CD14-positive monocyte (primary cell): Measurements from ENCODE around the gene BIRC5. TPM values are rescaled to one million over a fixed set of nuclear protein-coding genes. Genes with fewer than 3 reads are reported as not detected.
A peak's percentile ranks its signal among the peaks of the same experiment; 100 is the strongest.

Source experiments
- DNase-seq, 3 donors: peaks; one replicate each; pipeline ENCODE4 v3.0.0-alpha.2; 2011 to 2022
- H2AFZ ChIP-seq: 2 replicates; pipeline ENCODE4 v1.6.0; 2012; ENCODE audit warnings: mild to moderate bottlenecking, low read depth, low read length, inconsistent platforms; ENCODE audit not compliant: insufficient read depth, poor library complexity, severe bottlenecking
- H3K27ac ChIP-seq, 2 donors: 1 replicate in 1 of 2; 2 replicates in 1 of 2; pipeline ENCODE4 v1.5.1; 2012 to 2013; ENCODE audit warnings: low read length in 2 of 2, control low read depth in 1 of 2, inconsistent platforms in 1 of 2, low read depth in 1 of 2, mild to moderate bottlenecking in 1 of 2
- H3K27me3 ChIP-seq, 2 donors: one replicate each; pipeline versions ENCODE4 v1.6.0 to v1.6.1; 2011 to 2013; ENCODE audit warnings: low read length in 2 of 2; ENCODE audit not compliant: control insufficient read depth in 2 of 2, insufficient read depth in 2 of 2
- H3K36me3 ChIP-seq, 2 donors: replicated peaks in 1 of 2; 1 replicate in 1 of 2; 2 replicates in 1 of 2; pipeline versions ENCODE4 v1.5.1 to v1.6.1; 2012 to 2013; ENCODE audit warnings: low read length in 2 of 2, control low read depth in 1 of 2, inconsistent platforms in 1 of 2, mild to moderate bottlenecking in 1 of 2; ENCODE audit not compliant: insufficient read depth in 2 of 2, control insufficient read depth in 1 of 2
- H3K4me1 ChIP-seq, 2 donors: 1 replicate in 1 of 2; 2 replicates in 1 of 2; pipeline versions ENCODE4 v1.5.1 to v1.6.1; 2012 to 2013; ENCODE audit warnings: low read length in 2 of 2, control low read depth in 1 of 2, inconsistent platforms in 1 of 2, mild to moderate bottlenecking in 1 of 2, moderate library complexity in 1 of 2; ENCODE audit not compliant: insufficient read depth in 2 of 2, control insufficient read depth in 1 of 2
- H3K4me2 ChIP-seq: replicated peaks from 2 replicates; pipeline ENCODE3; 2012; ENCODE audit warnings: low read length, moderate library complexity, mild to moderate bottlenecking; ENCODE audit not compliant: poor library complexity, severe bottlenecking; ENCODE audit errors: extremely low read depth
- H3K4me3 ChIP-seq, 3 experiments: fragments of 200-600 bp in 1 of 3; sonication (generic) in 1 of 3; replicated peaks in 1 of 3; 1 replicate in 2 of 3; 2 replicates in 1 of 3; pipeline ENCODE4 v1.5.1; 2011 to 2013; ENCODE audit warnings: low read length in 3 of 3, mild to moderate bottlenecking in 3 of 3, control low read depth in 2 of 3, low read depth in 2 of 3, inconsistent platforms in 1 of 3, moderate library complexity in 1 of 3
- H3K79me2 ChIP-seq: 2 replicates; pipeline ENCODE4 v1.6.0; 2012; ENCODE audit warnings: mild to moderate bottlenecking, control low read depth, inconsistent platforms, low read length, moderate library complexity; ENCODE audit not compliant: insufficient read depth
- H3K9ac ChIP-seq: 2 replicates; pipeline ENCODE4 v1.6.0; 2017; ENCODE audit warnings: low read length, mild to moderate bottlenecking; ENCODE audit not compliant: insufficient read depth, poor library complexity, severe bottlenecking
- H3K9me3 ChIP-seq, 2 donors: replicated peaks in 1 of 2; 1 replicate in 1 of 2; 2 replicates in 1 of 2; pipeline versions ENCODE4 v1.5.1 to v1.6.1; 2012 to 2013; ENCODE audit warnings: low read length in 2 of 2, control low read depth in 1 of 2; ENCODE audit not compliant: control insufficient read depth in 1 of 2, insufficient read depth in 1 of 2
- H4K20me1 ChIP-seq: 2 replicates; pipeline ENCODE4 v1.6.0; 2012; ENCODE audit warnings: mild to moderate bottlenecking, low read length, control low read depth, moderate library complexity; ENCODE audit not compliant: insufficient read depth
- H3K27ac Mint-ChIP-seq, 7 donors: one replicate each; pipeline ENCODE4 v1.8.0; 2020; ENCODE audit warnings: mild to moderate bottlenecking in 7 of 7, mixed read lengths in 7 of 7, moderate library complexity in 6 of 7, inconsistent platforms in 2 of 7
- H3K27me3 Mint-ChIP-seq, 3 donors: one replicate each; pipeline ENCODE4 v1.8.0; 2021 to 2022; ENCODE audit warnings: low read depth in 3 of 3, mild to moderate bottlenecking in 3 of 3, mixed read lengths in 3 of 3, moderate library complexity in 3 of 3, inconsistent platforms in 1 of 3
- H3K36me3 Mint-ChIP-seq, 2 donors: one replicate each; pipeline ENCODE4 v1.8.0; 2020; ENCODE audit warnings: mixed read lengths in 2 of 2, inconsistent platforms in 1 of 2, mild to moderate bottlenecking in 1 of 2
- H3K4me1 Mint-ChIP-seq: one replicate; pipeline ENCODE4 v1.8.0; 2020; ENCODE audit warnings: mild to moderate bottlenecking, mixed read lengths
- H3K4me3 Mint-ChIP-seq, 2 donors: one replicate each; pipeline ENCODE4 v1.8.0; 2020; ENCODE audit warnings: mild to moderate bottlenecking in 2 of 2, mixed read lengths in 2 of 2, moderate library complexity in 1 of 2
- H3K9me3 Mint-ChIP-seq, 7 donors: one replicate each; pipeline ENCODE4 v1.8.0; 2020 to 2022; ENCODE audit warnings: mixed read lengths in 7 of 7, mild to moderate bottlenecking in 6 of 7, moderate library complexity in 6 of 7, inconsistent platforms in 2 of 7
- WGBS: methylation state at CpG from one replicate; pipeline ENCODE4 v1.1.5; 2013; ENCODE audit warnings: missing lambda C conversion rate; ENCODE audit not compliant: insufficient coverage; 5-methylcytosine and 5-hydroxymethylcytosine counted together
- intact Hi-C, 2 donors: fragments of 100-400 bp; cut with micrococcal nuclease; formaldehyde crosslinking; loops; one replicate each; pipeline versions ENCODE4 v1.15.0 to v1.15.1; 2023
- polyA plus RNA-seq, 3 donors: library from polyadenylated mRNA; depleted of rRNA in 1 of 3; unstranded in 2 of 3; stranded (reverse) in 1 of 3; fragments of 300-500 nt in 2 of 3; fragments of >200 nt in 1 of 3; fragmentation: Illumina TruSeq in 2 of 3; gene quantifications; 1 replicate in 2 of 3; 2 replicates in 1 of 3; pipeline ENCODE4 v1.2.3, GENCODE V29; 2012 to 2021
- TF ChIP-seq, protein P1 (sequence below): fragments of 200-600 bp; IDR thresholded peaks from one replicate; pipeline ENCODE4 v1.8.0; 2022; ENCODE audit warnings: antibody characterized with exemption, mild to moderate bottlenecking

Gene BIRC5
- polyA plus RNA-seq, 3 donors = 0.20 TPM; not detected in 2

DNA sequence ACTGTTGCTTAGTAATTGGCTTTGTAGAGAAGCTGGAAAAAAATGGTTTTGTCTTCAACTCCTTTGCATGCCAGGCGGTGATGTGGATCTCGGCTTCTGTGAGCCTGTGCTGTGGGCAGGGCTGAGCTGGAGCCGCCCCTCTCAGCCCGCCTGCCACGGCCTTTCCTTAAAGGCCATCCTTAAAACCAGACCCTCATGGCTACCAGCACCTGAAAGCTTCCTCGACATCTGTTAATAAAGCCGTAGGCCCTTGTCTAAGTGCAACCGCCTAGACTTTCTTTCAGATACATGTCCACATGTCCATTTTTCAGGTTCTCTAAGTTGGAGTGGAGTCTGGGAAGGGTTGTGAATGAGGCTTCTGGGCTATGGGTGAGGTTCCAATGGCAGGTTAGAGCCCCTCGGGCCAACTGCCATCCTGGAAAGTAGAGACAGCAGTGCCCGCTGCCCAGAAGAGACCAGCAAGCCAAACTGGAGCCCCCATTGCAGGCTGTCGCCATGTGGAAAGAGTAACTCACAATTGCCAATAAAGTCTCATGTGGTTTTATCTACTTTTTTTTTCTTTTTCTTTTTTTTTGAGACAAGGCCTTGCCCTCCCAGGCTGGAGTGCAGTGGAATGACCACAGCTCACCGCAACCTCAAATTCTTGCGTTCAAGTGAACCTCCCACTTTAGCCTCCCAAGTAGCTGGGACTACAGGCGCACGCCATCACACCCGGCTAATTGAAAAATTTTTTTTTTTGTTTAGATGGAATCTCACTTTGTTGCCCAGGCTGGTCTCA is 11.2 kb downstream of the BIRC5 start:
- Mint-ChIP-seq H3K4me1 (peaks cover 18% of the 10 kb centered on the region), H3K27me3 (peaks cover 23 to 43% (median 36%) of the 10 kb centered on the region in 3 donors)
- no peak overlapping the region for H2AFZ ChIP-seq

GRCh38 chr17:78226055-78226758 is 12.2 kb downstream of the BIRC5 start:
- H3K27ac Mint-ChIP-seq = peak overlapping the region in 4 of 7 donors; percentile 8 to 75 (median 45)
- peaks cover 0 to 7% (median 0%) of the 10 kb centered on the region in 7 donors for H3K9me3 Mint-ChIP-seq
- H3K4me1 Mint-ChIP-seq = peaks cover 18% of the 10 kb centered on the region
- intact Hi-C loops = no loop called here
- peaks cover 13 to 14% of the 10 kb centered on the region in 2 donors for H3K4me1 ChIP-seq
- H3K4me2 ChIP-seq = peak overlapping the region; percentile 33
- peaks cover 32 to 52% (median 45%) of the 10 kb centered on the region in 3 donors for H3K27me3 Mint-ChIP-seq
- peaks cover 0 to 7% of the 10 kb centered on the region in 2 donors for H3K9me3 ChIP-seq
- H3K4me3 ChIP-seq = no peak overlapping the region
- H3K9ac ChIP-seq = no peak overlapping the region
- H3K4me3 Mint-ChIP-seq = peak overlapping the region in 1 of 2 donors; percentile 75
- no peak overlapping the region for H2AFZ ChIP-seq
- no peak for DNase-seq
- TF ChIP-seq, protein P1, sequence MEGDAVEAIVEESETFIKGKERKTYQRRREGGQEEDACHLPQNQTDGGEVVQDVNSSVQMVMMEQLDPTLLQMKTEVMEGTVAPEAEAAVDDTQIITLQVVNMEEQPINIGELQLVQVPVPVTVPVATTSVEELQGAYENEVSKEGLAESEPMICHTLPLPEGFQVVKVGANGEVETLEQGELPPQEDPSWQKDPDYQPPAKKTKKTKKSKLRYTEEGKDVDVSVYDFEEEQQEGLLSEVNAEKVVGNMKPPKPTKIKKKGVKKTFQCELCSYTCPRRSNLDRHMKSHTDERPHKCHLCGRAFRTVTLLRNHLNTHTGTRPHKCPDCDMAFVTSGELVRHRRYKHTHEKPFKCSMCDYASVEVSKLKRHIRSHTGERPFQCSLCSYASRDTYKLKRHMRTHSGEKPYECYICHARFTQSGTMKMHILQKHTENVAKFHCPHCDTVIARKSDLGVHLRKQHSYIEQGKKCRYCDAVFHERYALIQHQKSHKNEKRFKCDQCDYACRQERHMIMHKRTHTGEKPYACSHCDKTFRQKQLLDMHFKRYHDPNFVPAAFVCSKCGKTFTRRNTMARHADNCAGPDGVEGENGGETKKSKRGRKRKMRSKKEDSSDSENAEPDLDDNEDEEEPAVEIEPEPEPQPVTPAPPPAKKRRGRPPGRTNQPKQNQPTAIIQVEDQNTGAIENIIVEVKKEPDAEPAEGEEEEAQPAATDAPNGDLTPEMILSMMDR = no peak
- peaks cover 19 to 39% of the 10 kb centered on the region in 2 donors for H3K36me3 ChIP-seq
- WGBS = 90% methylated on average over 8 of the region's 12 CpGs
- no peaks in the 10 kb centered on the region for H4K20me1 ChIP-seq
- peaks cover 28 to 45% of the 10 kb centered on the region in 2 donors for H3K36me3 Mint-ChIP-seq
- H3K27me3 ChIP-seq = peaks cover 6 to 35% of the 10 kb centered on the region in 2 donors
- H3K79me2 ChIP-seq = no peaks in the 10 kb centered on the region
- no peak overlapping the region for H3K27ac ChIP-seq

More for the DNA sequence above, 11.2 kb downstream of the BIRC5 start:
- Histone ChIP-seq H3K36me3 (peaks cover 28 to 49% of the 10 kb centered on the region in 2 donors), H4K20me1 (no peaks in the 10 kb centered on the region), H3K79me2 (peaks cover 6% of the 10 kb centered on the region), H3K4me1 (peaks cover 13 to 14% of the 10 kb centered on the region in 2 donors), H3K27ac (no peak overlapping the region), H3K4me3 (no peak overlapping the region), H3K9me3 (no peaks in the 10 kb centered on the region), H3K4me2 (no peak overlapping the region), H3K9ac (no peak overlapping the region), H3K27me3 (peaks cover 0 to 25% of the 10 kb centered on the region in 2 donors)
- peaks cover 35 to 54% of the 10 kb centered on the region in 2 donors for H3K36me3 Mint-ChIP-seq
- no peaks in the 10 kb centered on the region for H3K9me3 Mint-ChIP-seq
- H3K27ac Mint-ChIP-seq = peak overlapping the region in 1 of 7 donors; percentile 41
- TF ChIP-seq, protein P1 = no peak
- intact Hi-C loops = no loop called here
- H3K4me3 Mint-ChIP-seq = no peak overlapping the region
- WGBS = 92% methylated on average over 9 of the region's 16 CpGs
- no peak for DNase-seq
